Germinal center (tissue), 1 donor: ENCODE data around the gene DENND1A.

Experiments used
- DNase-seq: peaks from one replicate; pipeline ENCODE4 v3.0.0; 2012; ENCODE audit warnings: mixed read lengths, low spot score

The DENND1A gene

GRCh38 chr9:123354806-123355508, 575.0 kb downstream of the DENND1A start:
- DNase-seq: no peak

- DNase-seq: peak; percentile 82
Measured at GRCh38 chr9:123353984-123354591, 575.8 kb downstream of the DENND1A start.

- DNase-seq: no peak
Measured at GRCh38 chr9:123353041-123353440, 576.9 kb downstream of the DENND1A start.

GRCh38 chr9:123350590-123351310, 579.2 kb downstream of the DENND1A start:
- DNase-seq: no peak

DNA sequence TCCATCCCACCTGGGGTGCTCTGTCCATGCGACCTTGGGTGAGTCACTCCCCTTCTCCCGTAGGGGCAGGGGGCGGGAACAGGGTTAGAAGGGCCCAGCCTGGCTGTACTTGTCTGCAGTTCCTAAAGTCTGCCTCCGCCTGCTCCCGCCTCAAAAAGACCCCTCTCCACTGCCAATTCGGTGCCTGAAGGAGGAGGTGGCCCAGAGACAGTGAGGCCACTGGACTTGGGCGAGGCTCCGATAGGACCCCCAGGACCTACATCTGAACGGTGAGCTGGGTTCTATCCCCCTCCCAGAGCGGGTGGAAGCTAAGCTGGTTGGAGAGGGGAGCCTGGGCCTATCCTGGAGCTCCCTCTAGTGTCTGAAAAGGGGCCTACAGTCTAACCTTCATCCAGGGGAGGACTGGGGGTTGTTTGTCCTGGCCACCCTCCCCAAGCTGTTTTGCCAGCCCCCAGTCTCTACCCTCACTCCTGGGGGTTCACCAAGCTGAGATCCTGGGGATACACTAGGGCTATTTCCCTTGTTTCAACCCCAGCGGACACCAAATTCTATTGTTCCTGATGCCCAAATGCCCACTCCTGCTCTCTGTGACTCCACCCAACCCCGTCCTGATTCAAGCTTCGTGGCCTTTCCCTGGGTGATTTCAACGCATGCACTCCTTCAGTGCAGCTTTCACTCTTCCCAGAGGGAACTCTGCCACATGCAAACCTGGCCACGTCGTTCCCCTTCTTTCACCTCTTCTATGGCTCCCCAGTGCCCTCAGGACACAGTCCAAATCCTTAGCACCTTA, 580.0 kb downstream of the DENND1A start:
- DNase-seq: peak; percentile 85

DNA sequence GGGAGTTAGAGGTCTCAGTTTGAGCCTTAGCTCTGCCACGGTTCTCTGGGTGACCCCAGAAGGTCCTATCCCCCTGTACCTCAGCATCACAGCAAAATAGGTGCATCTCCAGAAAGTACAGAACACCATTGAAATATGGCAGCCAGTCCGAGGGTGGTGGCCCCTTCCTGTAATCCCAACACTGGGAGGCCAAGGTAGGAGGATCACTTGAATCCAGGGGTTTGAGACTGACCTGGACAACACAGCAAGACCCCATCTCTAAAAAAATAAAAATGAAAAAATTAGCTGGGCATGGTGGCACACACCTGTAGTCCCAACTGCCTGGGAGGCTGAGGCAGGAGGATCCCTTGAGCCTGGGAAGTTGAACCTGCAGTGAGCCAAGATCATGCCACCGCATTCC, 580.9 kb downstream of the DENND1A start:
- DNase-seq: no peak

GRCh38 chr9:123348317-123348992, 581.5 kb downstream of the DENND1A start:
- DNase-seq: no peak

DNA sequence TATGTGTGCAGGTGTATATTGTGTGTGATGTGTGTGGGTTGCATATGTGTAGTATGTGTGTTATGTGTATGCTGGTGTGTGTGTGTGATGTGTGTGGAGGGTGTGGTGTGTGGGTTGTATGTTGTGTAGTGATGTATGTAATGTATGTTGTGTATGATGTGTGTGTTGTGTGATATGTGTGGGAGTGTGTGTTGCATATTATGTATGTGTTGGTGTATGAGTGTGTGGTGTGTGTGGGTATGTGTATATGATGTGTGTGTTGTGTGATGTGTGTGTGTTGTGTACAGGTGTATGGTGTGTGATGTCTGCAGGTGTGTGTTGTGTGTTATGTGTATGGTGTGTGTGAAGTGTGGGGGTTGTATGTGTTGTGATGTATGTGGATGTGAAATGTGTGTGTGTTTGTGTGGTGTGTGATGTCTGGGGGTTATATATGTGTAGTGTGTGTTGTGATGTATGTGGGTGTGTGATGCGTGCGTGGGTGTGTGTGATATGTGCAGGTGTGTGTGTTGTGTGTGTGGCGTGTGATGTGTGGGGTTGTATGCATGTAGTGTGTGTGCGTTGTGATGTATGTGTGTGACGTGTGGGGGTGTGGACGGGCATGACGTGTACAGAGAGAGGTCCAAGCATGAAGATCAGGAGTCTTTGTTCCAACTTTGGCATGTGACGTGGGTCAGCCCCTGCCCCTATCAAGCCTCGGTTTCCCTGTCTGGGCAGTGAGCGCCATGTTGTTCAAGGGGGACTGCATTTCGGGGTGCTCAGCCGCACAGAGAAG, 582.5 kb downstream of the DENND1A start:
- no peak for DNase-seq

GRCh38 chr9:123346826-123347225, 583.1 kb downstream of the DENND1A start:
- no peak for DNase-seq

GRCh38 chr9:123346026-123346425, 583.9 kb downstream of the DENND1A start:
- no peak for DNase-seq

DNA sequence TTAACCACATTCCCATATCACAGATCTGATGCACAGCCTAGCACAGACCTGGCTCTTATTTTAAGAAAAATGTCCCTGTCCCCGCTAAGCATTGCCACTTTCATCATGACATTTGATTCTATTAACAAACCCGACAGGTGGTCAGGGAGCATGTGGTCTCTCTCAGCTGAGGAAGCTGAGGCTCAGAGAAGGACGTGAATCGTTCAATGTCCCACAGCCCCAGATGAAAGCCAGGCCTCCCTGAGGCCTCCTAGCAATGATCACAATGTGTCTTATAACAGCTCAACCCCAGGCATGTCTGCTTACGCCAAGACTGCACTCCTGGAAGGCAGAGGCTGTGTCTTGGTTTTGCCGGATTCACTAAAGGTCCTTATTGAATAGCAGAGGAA, 584.4 kb downstream of the DENND1A start:
- DNase-seq: no peak

GRCh38 chr9:123344192-123344949, 585.6 kb downstream of the DENND1A start:
- DNase-seq: no peak

DNA sequence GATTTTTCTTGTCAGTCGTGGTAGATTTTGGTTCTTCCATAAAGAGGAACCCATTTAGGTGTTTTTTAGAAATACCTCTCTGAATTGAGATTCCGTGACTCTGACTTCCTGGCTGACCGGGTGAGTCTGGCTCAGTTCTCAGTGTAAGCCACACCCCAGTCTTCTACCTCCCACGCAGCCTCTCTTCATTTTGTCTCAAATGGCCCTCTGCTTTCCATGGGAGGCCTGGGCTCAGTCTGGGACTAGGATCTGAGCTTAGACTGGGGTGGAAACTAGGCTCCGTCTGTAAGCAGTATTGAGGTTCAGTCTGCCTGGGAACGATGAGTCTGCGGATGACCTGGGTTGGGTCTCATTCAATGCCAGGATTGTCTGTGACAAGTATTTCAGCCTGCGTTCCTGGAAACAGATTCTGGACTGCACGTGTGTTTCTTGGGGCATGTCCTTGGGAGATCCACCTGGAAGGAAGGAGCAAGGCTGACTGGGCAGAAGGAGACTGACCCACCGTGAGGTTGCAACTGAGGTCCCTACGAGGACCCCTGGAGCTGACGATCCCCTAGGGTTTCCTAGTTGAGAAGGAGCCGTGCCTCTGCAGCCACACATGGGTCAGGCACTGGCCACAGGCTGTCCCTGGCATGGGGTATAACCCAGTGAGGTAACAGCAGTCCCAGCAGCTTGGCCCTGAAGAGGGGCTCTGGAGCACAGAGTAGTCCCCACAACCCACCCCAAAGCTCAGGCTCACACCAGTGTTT, 586.3 kb downstream of the DENND1A start:
- DNase-seq: peak; percentile 58

- no peak for DNase-seq
Measured at GRCh38 chr9:123342247-123342646, 587.7 kb downstream of the DENND1A start.

DNA sequence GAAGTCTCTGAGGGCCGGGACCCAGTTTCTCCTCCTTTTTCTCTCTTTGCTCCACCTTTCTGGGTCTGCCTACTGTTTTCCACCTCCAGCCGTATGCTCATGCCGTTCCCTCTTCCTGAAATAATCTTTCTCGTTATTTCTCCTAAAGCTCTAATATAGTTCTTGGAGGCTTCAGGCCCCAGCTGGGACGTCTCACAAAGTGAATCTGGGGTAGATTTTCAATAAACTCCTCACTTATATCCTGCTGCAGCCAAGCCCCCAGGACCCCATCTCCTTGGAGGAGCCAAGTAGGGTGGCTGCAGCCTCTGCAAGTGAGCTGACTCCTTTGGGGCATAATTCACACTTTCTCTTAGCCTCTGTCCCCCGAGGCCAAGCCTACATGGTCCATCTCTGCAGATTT, 588.1 kb downstream of the DENND1A start:
- DNase-seq: no peak

GRCh38 chr9:123339666-123340510, 590.0 kb downstream of the DENND1A start:
- DNase-seq: peak; percentile 51

DNA sequence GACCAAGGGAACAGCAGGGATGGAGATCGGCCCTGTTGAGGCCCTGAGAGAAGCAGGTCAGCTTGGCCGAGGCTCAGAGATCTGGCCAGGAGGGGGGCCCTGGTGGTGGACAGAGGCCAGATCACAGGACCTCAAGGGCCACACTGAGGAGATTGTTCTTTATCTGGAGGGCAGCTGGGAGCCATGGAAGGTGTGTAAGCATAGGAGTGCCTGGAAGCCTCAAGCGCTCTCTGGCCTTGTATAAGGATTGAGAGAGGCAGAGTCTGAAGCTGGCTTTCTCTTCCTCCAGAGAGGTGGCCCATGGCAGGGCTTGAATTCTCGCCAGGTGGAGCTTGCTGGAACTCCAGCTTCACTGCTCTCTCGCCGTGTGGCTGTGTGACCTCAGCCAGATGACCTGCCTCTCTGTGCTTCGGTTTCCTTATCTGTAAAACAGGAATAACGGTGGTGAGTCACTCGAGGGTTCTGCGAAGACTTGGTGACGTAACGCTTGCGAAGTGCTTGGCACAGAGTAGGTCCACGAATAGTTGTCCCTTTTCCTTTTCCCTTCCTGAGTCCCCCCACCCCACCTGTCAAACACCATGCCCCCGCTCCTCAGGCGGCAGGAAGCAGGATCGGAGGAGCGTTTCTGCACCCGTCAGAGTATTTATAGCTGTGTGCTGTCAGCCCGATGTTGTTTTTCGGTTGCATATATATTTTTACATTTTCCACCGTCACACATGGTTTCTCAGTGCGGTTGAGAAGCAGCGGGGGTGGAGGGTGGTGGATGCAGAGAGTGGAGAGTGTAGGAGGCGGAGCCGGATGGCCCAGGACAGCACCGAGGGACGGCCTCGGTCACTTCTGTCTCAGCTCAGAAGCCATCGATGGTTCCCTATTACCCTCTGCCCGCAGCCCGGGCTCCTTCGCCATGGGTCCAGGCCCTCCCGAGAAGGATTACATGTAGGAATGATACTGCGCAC, 590.9 kb downstream of the DENND1A start:
- peak; percentile 47 for DNase-seq
